Mucosa of gallbladder (tissue), 1 donor: ENCODE data around the gene ELOVL5. TPM values are rescaled to one million over a fixed set of nuclear protein-coding genes. Genes with fewer than 3 reads are reported as not detected.
"Not testable (repeated sequence)": the region's sequence is repeated elsewhere in the genome, so short reads cannot be mapped to it uniquely, and the experiment has no call there.

Experiments
- DNase-seq: peaks from one replicate; pipeline ENCODE4 v3.0.0-alpha.2; 2020; ENCODE audit warnings: low spot score
- total RNA-seq: library from RNA; stranded (reverse); gene quantifications from one replicate; pipeline ENCODE4 v1.2.1, GENCODE V29; 2021
- donor health status: DM: no; HTN: no; CAD: no.

Gene ELOVL5
- total RNA-seq, 1 donor from 2014 or later = 83.3 TPM

DNA sequence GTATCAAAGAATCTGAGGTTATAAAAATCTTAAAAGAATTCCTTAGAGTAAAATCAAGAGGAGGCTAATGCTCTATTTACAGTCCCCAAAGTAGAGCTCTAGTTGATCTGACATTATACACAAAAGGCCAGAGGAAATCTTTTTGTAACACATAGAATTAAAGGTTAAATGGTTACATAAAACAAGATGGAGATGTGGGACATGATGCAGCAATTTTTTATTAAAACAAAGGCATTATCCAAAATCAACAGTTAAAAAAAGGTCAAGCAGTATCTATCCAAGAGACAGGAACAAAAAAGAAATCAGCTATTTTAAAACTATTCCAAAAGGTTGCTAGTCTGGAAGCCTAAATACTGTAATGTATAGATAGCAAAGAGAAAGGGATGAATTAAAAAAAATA, 20.4 kb downstream of the ELOVL5 start:
- DNase-seq = no peak

DNA sequence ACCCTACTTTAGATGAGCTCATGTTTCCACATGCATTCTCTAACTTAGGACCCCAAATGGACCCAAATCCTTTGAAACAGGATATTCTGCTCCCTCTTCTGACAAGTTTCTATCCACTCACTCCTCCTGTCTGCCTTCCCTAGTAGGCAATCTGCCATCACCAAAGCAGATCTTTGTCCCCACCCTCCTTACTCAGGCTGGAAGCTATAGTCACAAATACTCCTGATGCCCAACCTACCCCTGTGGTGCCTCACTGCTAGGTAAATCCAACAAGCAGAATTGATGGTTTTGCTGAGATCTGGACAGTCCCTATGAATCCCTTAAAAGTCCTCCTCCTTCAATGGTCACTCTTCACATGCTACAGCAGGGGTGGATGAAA, 21.7 kb downstream of the ELOVL5 start:
- no peak for DNase-seq

DNA sequence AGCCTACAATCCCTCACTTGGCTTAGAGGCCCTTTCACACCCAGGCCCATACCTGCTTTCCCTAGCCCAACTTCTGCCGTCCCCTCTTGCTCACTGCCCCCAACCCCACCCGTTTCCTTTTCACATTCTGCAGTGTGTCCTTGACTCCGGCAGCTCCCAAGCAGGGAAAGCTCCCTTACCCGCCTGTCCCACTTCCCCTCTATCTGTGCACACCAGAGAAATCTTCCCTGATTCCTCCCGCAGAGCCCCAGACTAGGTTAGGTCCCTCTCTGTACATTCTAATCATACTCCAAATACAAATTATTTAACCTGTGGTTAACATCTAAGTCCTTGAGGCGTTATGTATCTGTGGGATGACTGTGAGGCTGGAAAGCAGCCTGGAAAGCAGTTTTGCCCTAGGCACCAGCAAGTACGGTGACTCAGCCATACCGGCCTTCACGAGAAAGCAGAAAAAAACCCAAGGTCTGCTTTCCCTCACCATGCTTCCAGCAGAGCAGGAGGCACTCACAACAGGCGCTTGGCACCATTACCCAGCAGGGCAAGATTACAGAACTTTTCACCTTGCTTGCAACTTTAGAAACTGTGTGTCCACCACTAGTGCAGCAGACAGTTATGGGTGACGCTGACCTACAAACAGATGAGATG, 22.3 kb downstream of the ELOVL5 start:
- DNase-seq = peak; percentile 56

DNA sequence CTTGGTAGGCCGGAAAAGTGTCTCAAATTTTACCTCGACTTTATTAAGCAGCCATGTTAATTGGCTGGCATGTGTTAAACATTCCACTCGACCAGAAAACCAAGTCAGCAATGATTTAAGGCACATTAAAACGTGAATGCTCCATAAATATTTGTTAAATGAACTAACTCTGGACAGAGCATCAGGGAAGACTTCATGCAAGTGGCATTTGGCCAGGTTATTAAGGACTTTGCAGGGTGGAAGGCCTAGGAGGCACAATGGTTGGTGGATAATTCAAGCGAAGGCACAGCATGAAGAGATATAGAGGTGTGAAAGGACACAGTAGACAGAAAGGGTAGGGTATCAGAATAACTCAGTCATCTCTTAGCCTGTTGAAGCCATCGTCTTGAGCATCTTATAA, 23.0 kb downstream of the ELOVL5 start:
- DNase-seq = no peak

DNA sequence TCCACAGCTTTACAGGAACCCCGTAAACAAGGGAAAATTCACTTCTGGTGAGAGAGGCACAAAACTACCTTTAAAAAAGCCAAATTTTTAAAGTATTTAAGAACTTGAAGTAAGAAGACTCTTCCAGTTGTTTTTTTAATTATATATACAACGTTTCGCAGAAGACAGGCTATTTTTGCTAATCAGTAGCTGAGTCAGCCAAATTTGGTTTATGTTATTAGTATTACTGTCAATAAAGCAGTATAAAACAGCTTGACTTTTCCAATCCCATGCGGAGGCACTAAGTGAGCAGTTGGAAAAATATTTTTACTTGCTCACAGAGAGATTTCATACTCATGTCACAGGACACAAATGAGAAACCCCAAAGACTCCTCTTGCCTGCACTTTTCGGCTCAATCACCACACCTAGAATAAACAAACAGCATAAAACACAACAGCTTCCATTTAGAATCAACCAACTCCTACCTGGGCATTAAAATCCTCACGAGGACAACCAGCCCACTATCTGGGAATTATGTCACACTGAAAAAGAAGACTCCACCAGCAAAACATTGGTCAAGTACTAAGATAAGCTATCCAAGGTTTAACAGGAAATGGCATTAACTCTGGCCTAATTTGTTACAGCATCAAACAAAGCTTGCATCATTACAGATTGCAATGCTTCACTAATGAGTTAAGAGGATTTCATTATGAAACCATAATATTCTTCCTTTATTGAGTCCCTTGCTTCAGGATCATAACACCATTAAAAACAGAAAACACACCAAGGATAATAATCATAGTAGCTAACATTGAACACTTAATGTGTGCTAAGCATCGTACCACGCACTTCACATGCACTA, 26.3 kb downstream of the ELOVL5 start:
- no peak for DNase-seq

DNA sequence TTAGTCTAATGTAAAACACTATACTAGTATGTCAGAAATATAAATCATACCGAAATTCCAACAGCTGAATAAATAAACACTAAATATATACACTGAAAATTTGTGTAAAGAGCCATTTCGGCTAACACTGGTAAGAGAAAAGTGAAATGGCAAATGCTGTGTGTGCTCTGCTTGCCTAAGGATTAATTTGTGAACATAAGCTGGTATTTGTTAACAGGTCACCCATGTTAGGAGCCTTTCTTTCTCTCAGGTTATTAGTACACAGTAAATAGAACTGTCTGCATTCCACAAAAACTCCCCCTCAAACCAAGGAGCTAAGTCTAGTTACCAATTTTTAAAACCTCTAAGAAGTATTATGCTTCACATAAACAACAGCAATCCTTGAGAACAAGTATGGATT, 27.0 kb downstream of the ELOVL5 start:
- no peak for DNase-seq

DNA sequence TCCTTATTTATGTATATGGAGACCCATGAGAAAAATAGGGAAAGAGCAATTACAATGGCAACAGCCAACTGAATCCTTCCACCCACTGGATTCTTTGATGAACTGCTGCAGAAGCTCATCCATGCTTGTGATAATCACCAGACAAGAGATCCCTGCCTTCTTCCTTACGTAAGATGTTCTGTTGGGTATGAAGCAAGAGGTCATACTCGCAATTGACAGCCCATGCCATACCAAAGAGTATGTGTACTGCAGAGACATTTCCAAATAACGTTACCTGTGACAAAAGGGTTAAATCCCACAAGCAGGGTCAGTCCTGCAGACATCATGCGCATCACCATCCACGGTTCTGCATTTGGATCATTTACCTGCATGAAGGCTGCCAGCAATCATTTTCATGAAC, 27.8 kb downstream of the ELOVL5 start:
- DNase-seq = no peak

DNA sequence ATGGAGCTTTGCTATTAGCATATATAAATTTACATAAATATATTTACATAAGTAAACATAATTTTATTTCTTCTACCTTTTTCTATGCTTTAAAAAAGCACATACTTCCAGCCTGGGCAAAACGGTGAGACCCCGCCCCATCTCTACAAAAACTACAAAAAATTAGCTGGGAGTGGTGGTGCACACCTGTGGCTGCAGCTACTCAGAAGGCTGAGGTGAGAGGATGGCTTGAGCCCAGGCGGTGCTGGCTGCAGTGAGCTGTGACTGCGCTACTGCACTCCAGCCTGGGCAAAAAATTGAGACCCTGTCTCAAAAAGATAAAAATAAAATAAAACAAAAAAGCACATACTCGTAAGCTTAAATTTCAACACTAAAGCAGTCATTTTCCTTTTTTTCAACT, 30.3 kb downstream of the ELOVL5 start:
- DNase-seq = no peak

DNA sequence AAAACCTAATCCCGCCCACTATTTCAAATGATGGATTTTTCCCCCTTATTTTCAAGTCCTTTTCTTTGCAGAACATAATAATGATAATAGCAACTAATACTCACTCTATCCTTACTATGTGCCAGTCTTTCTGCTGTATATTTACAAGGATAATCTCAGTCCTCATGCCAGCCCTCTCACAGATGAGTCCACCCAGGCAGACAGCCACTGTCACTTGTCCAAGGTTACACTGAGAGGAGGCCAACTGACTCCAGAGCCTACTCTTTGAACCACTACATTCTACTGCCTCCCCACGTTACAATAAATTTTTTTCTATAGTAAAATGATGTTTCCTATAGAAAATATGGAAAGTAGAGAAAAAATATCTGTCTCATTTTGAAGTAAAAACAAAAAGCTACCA, 30.9 kb downstream of the ELOVL5 start:
- DNase-seq = no peak

DNA sequence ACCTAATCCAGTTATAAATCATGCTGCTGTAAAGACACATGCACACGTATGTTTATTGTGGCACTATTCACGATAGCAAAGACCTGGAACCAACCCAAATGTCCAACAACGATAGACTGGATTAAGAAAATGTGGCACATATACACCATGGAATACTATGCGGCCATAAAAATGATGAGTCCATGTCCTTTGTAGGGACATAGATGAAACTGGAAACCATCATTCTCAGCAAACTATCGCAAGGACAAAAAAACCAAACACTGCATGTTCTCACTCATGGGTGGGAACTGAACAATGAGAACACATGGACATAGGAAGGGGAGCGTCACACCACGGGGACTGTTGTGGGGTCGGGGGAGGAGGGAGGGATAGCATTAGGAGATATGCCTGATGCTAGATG, 31.5 kb downstream of the ELOVL5 start:
- DNase-seq = not testable (repeated sequence)

DNA sequence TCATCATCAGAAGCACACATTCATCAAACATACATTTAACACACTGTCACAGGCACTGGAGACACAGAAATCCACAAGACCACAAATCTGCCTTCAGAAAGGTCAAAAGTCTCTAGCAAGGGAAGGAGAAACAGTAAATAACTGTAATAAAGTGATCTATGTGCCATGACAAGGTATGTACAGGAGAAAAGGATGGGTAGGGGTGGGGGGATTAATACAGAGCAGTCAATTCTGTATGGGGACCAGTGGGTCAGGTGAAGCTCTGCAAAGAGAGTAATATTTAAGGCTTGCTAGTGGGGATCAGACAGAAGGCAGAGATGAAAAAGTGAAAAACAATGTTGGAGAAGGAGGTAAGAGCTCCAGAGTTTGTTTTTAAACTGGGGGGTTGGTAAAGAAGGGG, 32.6 kb downstream of the ELOVL5 start:
- DNase-seq = no peak

DNA sequence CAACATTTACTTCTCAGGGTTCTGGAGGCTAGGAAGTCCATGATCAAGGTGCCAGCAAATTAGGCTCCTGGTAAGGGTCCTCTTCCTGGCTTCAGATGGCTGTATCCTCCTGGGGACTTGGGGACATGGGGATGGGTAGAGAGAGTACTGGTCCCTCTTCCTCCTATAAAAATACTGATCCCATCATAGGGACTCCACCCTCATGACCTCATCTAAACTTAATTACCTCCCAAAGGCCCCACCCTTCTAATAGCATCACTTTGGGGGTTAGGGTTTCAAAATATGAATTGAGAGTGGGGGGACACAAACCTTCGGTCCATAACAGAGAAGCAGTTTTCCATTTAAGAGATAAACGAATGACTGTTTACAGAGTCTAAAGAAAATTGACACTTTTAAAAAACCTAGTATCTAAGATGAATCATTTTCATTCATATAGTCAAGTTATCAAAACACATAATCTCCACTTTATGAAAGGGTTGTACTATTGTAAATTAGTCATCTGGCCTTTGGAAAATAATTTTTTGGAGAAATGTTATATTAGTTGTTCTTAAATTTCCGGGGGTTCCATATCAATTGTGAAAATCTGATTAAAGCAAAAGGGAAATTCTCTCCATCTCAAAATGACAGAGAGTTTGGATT, 33.5 kb downstream of the ELOVL5 start:
- no peak for DNase-seq

DNA sequence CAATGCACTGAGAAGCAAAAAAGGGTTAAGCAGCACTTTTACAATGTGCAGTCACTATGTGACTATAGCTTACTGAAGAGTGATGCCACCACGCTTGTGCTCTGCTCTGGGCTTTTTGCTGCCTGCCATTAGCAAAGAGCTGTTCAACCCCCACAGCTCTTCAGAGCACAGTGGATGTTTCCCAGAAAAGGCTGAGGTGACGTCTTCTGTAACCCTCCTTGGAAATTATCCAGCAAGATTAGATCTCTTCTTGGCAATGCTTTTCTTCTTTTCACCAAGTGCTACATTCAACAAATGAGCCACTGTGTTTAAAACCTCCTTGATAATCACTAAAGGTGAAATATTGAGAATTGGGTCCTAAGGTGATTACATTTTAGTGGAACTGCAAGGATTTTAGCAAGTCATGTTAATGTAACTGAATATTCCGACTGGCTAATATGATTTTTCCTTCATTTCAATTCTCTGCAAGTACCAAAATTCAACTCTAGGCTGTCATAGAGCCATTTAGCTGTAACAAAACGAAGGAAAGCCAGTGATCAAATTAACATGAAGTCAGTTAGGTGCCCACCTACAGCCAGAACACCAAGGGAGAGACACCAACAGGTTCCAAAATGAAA, 34.9 kb downstream of the ELOVL5 start:
- no peak for DNase-seq

DNA sequence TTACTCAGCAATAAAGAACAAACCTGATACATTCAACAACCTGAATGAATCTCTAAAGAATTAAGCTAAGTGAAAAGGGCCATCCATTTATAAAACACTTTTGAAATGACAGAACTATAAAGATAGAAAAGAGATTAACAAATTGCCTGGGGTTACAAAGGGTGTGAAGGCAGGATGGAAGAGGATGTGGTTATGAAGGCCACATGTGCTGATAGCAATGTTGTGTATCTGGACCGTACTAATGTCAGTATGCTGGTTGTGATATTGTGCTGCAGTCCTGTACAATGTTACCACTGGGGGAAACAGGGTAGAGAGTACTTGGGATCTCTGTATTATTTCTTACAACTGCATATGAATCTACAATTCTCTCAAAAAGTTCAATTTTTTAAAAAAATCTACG, 36.4 kb downstream of the ELOVL5 start:
- no peak for DNase-seq

DNA sequence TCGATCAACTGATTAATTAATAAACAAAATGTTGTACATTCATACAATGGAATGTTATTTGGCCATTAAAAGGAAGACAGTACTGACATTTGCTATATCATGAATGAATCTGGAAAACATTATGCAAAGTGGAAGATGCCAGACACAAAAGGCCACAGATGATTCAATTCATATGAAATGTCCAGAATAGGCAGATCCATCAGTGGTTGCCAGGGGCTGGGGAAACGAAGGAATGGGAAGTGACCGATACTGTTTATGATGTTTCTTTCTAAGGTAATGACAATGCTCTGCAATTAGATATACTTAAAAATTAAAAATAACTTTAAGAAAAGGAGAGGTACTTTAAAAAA, 37.2 kb downstream of the ELOVL5 start:
- DNase-seq = no peak

DNA sequence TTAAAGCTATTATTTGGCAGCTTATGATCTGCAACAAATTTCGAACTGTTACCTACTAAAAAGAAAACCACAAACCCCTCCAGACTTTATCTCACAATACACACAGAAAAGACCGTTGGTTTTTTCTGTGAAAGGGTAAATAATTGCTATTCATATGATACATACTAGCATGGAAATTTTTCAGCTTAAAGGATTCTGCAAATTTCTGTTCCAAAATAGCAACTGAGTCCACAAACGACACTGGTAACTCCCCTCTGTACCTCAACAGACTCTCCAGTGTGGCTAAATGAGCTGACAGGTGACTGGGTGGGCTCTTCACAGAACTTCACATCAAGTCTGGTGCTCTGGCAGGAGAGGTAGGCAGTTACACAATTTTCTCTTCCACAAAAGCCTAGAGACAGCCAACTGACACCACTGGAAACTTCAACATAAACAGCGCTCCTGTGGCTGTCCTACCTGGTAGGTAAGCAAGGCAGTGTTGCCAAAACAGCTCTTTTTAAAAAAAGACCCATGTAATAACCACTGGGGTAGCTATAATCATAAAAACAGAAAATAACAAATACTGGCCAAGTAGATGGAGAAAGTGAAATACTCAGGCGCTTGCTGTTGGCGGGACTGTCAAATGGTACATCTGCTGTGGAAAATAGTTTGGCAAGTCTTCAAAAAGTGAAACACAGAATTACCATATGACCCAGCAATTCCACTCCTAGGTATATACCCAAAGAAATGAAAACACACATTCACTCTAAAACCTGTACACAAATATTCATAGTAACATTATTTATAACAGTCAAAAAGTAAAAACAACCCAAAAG, 37.8 kb downstream of the ELOVL5 start:
- DNase-seq = no peak

DNA sequence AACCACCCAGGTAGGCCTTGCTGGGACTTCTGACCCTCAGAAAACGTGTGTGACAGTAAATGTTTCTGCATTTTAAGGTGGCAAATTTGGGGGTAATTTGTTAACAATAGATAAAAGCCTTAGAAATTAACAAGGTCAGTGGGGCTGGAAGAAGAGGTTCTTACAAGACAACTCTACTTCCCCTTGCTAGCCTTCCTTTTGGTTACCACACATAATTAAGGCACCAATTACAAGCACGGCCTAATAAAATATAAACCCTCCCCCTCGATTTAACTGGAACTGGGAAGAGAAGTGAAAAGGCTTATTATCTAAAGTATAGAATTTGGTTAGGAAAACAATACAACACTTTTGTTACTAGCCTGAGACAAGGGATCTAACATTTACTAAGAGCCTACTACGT, 38.8 kb downstream of the ELOVL5 start:
- DNase-seq = no peak

DNA sequence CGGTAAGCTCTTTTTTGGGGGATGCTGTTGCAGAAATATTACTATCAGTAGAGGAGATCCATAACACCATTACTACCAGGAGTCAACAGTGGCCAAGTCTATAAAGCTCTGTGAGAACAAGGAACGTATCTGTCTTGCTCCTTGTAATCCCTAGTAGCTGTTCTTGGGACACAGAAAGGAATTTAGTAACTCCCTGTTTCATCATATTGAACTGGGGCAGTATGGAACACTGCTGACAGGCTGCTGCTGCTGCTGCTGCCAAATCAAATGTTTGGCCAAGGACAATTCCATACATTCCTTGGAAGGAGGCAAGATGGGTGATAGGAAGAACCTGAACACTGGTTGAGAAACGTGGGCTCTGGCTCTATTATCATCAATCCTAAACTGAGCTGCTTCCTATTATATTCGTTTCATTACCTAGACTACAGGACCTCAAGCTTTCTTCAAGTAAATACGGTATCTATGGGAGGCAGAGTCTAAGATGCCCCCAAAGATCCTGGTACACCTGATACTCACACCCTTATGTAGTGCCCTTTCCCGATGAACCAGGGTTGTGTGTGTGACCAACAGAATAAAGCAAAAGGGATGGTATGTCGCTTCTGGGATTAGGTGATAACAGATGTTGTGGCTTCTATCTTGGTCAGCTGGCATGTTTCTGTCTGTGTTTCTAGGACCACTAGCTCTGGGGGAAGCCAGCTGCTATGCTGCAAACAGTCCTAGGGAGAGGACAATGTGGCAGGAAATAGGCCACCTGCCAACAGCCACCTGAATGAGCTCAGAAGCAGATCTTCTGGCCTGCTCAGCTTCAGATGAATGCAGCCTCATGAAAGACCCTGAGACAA, 39.5 kb downstream of the ELOVL5 start:
- no peak for DNase-seq

DNA sequence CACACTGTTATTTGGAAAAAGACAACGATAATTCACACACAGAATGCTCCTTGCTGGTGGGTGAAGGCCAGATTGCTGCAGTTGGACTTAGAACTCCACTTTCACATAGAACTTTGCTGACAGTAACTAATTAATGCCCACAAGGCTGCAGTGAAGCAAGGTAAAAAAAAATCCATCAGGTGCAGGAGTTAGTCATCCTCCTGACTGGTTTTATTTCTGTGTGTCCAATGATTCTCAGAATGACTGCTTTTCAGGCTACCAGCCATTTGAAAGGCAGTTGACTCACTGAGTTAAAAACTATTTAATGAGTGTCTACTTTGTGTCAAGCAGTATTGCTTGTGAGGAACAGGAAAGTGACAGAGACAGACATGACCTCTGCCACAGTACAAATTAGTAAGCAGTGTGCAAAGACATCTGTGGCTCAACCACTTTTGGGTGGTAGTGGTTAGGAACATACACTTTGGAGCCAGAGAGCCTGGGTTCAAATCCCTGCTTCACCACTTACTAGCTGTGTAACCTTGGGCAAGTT, 41.9 kb downstream of the ELOVL5 start:
- no peak for DNase-seq

DNA sequence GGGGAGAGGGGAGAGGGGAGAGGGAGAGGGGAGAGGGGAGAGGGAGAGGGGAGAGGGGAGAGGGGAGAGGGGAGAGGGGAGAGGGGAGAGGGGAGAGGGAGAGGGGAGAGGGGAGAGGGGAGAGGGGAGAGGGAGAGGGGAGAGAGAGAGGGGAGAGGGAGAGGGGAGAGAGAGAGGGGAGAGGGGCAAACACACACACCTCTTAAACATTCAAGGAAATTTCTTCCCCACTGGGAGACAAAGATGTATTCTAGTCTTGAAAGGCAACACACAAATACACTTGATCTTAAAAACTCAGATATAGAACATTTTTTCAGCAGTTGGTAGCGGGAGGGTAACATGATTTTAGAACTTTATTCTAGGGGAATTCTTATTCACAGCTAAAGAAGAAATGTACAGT, 42.5 kb downstream of the ELOVL5 start:
- DNase-seq = not testable (repeated sequence)
